HEK293 (cell line): ENCODE results near the gene TNFRSF21.

Source experiments
- CTCF ChIA-PET: fragments of 350-600 bp; formaldehyde crosslinking; extraction: SDS; loops from one replicate; lab custom pipeline; 2021; ENCODE audit warnings: antibody characterized with exemption; lab: Yijun Ruan, JAX
- POLR2A ChIA-PET: fragments of 300-600 bp; formaldehyde crosslinking; extraction: SDS; loops from one replicate; lab custom pipeline; 2020; ENCODE audit warnings: antibody characterized with exemption, inconsistent platforms; lab: Yijun Ruan, JAX
- H3K27ac ChIP-seq: fragments of 200-500 bp; sonication (Bioruptor generic); 2 replicates; pipeline ENCODE4 v1.5.1; 2014; ENCODE audit warnings: low read depth, low read length, control low read depth, inconsistent platforms; ENCODE audit errors: extremely low read depth
- H3K36me3 ChIP-seq, 2 experiments: fragments of 200-500 bp in 1 of 2; sonication (Bioruptor generic) in 1 of 2; 1 replicate in 1 of 2; 2 replicates in 1 of 2; pipeline ENCODE4 v1.5.1; 2014 to 2017; ENCODE audit warnings: inconsistent platforms in 2 of 2, low read length in 2 of 2; ENCODE audit not compliant: control insufficient read depth in 2 of 2, insufficient read depth in 1 of 2
- H3K4me1 ChIP-seq: fragments of 200-500 bp; sonication (Bioruptor generic); 2 replicates; pipeline ENCODE4 v1.5.1; 2014; ENCODE audit warnings: mild to moderate bottlenecking, low read length, inconsistent platforms; ENCODE audit not compliant: control insufficient read depth, insufficient read depth
- H3K4me3 ChIP-seq: 2 replicates; pipeline ENCODE4 v1.5.1; 2011; ENCODE audit warnings: low read depth, mild to moderate bottlenecking, control low read depth, low read length, moderate library complexity
- H3K9me3 ChIP-seq: fragments of 200-500 bp; sonication (Bioruptor generic); 2 replicates; pipeline ENCODE4 v1.5.1; 2014; ENCODE audit warnings: low read depth, low read length, inconsistent platforms; ENCODE audit not compliant: control insufficient read depth, insufficient read depth
- GLI2 ChIP-seq: fragments of 450-650 bp; formaldehyde crosslinking; IDR thresholded peaks from 2 replicates; pipeline ENCODE4; 2017; ENCODE audit warnings: missing biosample characterization, missing genetic modification characterization, low read depth, borderline replicate concordance
- KLF8 ChIP-seq: fragments of 450-650 bp; formaldehyde crosslinking; IDR thresholded peaks from 2 replicates; pipeline ENCODE4 v1.5.1; 2016; ENCODE audit warnings: missing biosample characterization, missing genetic modification characterization
- SALL2 ChIP-seq: fragments of 450-650 bp; formaldehyde crosslinking; IDR thresholded peaks from 2 replicates; pipeline ENCODE4 v1.5.0; 2017; ENCODE audit warnings: missing biosample characterization, mild to moderate bottlenecking, missing genetic modification characterization, borderline replicate concordance
- TRIM28 ChIP-seq: IDR thresholded peaks from 2 replicates; pipeline ENCODE4 v1.6.1; 2011; ENCODE audit warnings: low read length, control low read depth, borderline replicate concordance
- ZNF202 ChIP-seq: fragments of 450-650 bp; formaldehyde crosslinking; IDR thresholded peaks from 2 replicates; pipeline ENCODE4 v1.5.1; 2016; ENCODE audit warnings: missing biosample characterization, missing genetic modification characterization, borderline replicate concordance
- ZNF214 ChIP-seq: fragments of 450-650 bp; formaldehyde crosslinking; IDR thresholded peaks from 2 replicates; pipeline ENCODE4 v1.5.1; 2017; ENCODE audit warnings: missing biosample characterization, mild to moderate bottlenecking, missing genetic modification characterization, borderline replicate concordance
- ZNF324 ChIP-seq: fragments of 450-650 bp; formaldehyde crosslinking; IDR thresholded peaks from 2 replicates; pipeline ENCODE4 v1.5.1; 2016; ENCODE audit warnings: missing biosample characterization, missing genetic modification characterization
- ZNF350 ChIP-seq: fragments of 450-650 bp; formaldehyde crosslinking; IDR thresholded peaks from 2 replicates; pipeline ENCODE4 v1.5.0; 2017; ENCODE audit warnings: missing biosample characterization, mild to moderate bottlenecking, missing genetic modification characterization
- ZNF398 ChIP-seq: fragments of 450-650 bp; formaldehyde crosslinking; IDR thresholded peaks from 2 replicates; pipeline ENCODE4 v1.5.1; 2017; ENCODE audit warnings: missing biosample characterization, missing genetic modification characterization
- ZNF555 ChIP-seq: fragments of 450-650 bp; formaldehyde crosslinking; conservative IDR thresholded peaks from 2 replicates; pipeline ENCODE4 v1.5.1; 2017; ENCODE audit warnings: missing biosample characterization, mild to moderate bottlenecking, missing genetic modification characterization, inconsistent platforms
- ZNF600 ChIP-seq: fragments of 450-650 bp; formaldehyde crosslinking; IDR thresholded peaks from 2 replicates; pipeline ENCODE4 v1.5.1; 2016; ENCODE audit warnings: missing biosample characterization, missing genetic modification characterization
- ZNF623 ChIP-seq: fragments of 450-650 bp; formaldehyde crosslinking; IDR thresholded peaks from 2 replicates; pipeline ENCODE4 v1.5.1; 2016; ENCODE audit warnings: missing biosample characterization, missing genetic modification characterization
- ZNF777 ChIP-seq: fragments of 450-650 bp; formaldehyde crosslinking; IDR thresholded peaks from 2 replicates; pipeline ENCODE4 v1.5.1; 2017; ENCODE audit warnings: missing biosample characterization, missing genetic modification characterization, borderline replicate concordance
- ZSCAN18 ChIP-seq: fragments of 450-650 bp; formaldehyde crosslinking; IDR thresholded peaks from 2 replicates; pipeline ENCODE4 v1.5.1; 2016; ENCODE audit warnings: missing biosample characterization, missing genetic modification characterization
- TF ChIP-seq, protein P1 (sequence below): fragments of 450-650 bp; formaldehyde crosslinking; IDR thresholded peaks from 2 replicates; pipeline ENCODE4 v1.5.1; 2016; ENCODE audit warnings: missing biosample characterization, missing genetic modification characterization
- TF ChIP-seq, protein P2 (sequence below): fragments of 450-650 bp; formaldehyde crosslinking; IDR thresholded peaks from 2 replicates; pipeline ENCODE4 v1.5.1; 2017; ENCODE audit warnings: missing biosample characterization, missing genetic modification characterization
- TF ChIP-seq, protein P3 (sequence below): fragments of 450-650 bp; formaldehyde crosslinking; IDR thresholded peaks from 2 replicates; pipeline ENCODE4 v1.5.1; 2016; ENCODE audit warnings: missing biosample characterization, missing genetic modification characterization
- TF ChIP-seq, protein P4 (sequence below): fragments of 450-650 bp; formaldehyde crosslinking; IDR thresholded peaks from 2 replicates; pipeline ENCODE4 v1.5.1; 2017; ENCODE audit warnings: missing biosample characterization, missing genetic modification characterization

TNFRSF21 gene

GRCh38 chr6:47355496-47355895, 45.8 kb upstream of the TNFRSF21 start:
- CTCF ChIA-PET = interaction anchor here (0.5 to 1.0 kb wide), 3 partner anchors 45 to 859 kb away, joined by 3 to 5 read pairs (median 3); partner anchors contain the start of gene TNFRSF21
- Histone ChIP-seq H3K36me3 (no peaks in the 10 kb centered on the region), H3K27ac (no peak overlapping the region), H3K9me3 (no peaks in the 10 kb centered on the region), H3K4me3 (no peak overlapping the region), H3K4me1 (no peaks in the 10 kb centered on the region)
- POLR2A ChIA-PET = no interaction called here
- TF ChIP-seq ZNF623 = no peak
- no peak for TF ChIP-seq ZNF398 (tag by site-specific recombination)
- TF ChIP-seq ZSCAN18 (tag by site-specific recombination) = no peak
- TF ChIP-seq SALL2 (tag by site-specific recombination) = no peak
- no peak for TF ChIP-seq ZNF600 (tag by site-specific recombination)
- TF ChIP-seq, all 188 proteins: peak for 0

- H3K4me1 ChIP-seq = no peaks in the 10 kb centered on the region
- H3K9me3 ChIP-seq = no peaks in the 10 kb centered on the region
- CTCF ChIA-PET = interaction anchor here (1.1 to 1.4 kb wide), 3 partner anchors 8 to 256 kb away, joined by 3 to 4 read pairs (median 4); no protein-coding TSS in a partner anchor
- TF ChIP-seq SALL2 (tag by site-specific recombination) (no peak), ZNF777 (tag by site-specific recombination) (no peak), ZNF214 (tag by site-specific recombination) (no peak), TRIM28 (no peak)
- TF ChIP-seq, protein P1, sequence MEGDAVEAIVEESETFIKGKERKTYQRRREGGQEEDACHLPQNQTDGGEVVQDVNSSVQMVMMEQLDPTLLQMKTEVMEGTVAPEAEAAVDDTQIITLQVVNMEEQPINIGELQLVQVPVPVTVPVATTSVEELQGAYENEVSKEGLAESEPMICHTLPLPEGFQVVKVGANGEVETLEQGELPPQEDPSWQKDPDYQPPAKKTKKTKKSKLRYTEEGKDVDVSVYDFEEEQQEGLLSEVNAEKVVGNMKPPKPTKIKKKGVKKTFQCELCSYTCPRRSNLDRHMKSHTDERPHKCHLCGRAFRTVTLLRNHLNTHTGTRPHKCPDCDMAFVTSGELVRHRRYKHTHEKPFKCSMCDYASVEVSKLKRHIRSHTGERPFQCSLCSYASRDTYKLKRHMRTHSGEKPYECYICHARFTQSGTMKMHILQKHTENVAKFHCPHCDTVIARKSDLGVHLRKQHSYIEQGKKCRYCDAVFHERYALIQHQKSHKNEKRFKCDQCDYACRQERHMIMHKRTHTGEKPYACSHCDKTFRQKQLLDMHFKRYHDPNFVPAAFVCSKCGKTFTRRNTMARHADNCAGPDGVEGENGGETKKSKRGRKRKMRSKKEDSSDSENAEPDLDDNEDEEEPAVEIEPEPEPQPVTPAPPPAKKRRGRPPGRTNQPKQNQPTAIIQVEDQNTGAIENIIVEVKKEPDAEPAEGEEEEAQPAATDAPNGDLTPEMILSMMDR (tag by site-specific recombination) = no peak
- TF ChIP-seq, protein P2, sequence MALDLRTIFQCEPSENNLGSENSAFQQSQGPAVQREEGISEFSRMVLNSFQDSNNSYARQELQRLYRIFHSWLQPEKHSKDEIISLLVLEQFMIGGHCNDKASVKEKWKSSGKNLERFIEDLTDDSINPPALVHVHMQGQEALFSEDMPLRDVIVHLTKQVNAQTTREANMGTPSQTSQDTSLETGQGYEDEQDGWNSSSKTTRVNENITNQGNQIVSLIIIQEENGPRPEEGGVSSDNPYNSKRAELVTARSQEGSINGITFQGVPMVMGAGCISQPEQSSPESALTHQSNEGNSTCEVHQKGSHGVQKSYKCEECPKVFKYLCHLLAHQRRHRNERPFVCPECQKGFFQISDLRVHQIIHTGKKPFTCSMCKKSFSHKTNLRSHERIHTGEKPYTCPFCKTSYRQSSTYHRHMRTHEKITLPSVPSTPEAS (tag by site-specific recombination) = no peak
- TF ChIP-seq, all 188 proteins: peak for 0
- Histone ChIP-seq H3K36me3 (no peaks in the 10 kb centered on the region), H3K4me3 (no peak overlapping the region), H3K27ac (no peak overlapping the region)
- POLR2A ChIA-PET = no interaction called here
Measured at GRCh38 chr6:47353871-47354270, 44.2 kb upstream of the TNFRSF21 start.

DNA sequence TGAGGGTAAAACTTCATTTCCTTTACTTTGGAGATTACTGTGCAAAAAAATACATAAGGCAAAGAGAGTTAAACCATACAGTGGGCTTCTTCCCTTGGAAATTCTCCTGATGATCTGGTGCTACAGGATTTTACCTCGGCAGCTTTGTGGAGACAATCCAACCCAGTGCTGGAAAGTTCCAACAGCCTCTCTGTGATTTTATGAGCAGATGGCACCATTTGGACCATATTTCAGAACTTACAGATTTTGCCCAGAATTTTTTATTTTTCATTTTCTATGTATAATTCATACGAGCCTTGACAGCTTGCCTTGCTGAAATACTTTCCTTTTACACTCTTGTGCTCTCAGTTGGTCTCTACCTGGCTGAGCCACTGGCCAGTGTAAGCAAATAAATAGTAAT, 43.3 kb upstream of the TNFRSF21 start:
- no peaks in the 10 kb centered on the region for H3K9me3 ChIP-seq
- ChIA-PET CTCF (interaction anchor here (0.9 to 1.3 kb wide), 3 partner anchors 8 to 260 kb away, joined by 3 to 4 read pairs (median 3); partner anchors contain the start of gene TNFRSF21), POLR2A (no interaction called here)
- TF ChIP-seq GLI2 (tag by site-specific recombination) (no peak), ZNF202 (tag by site-specific recombination) (no peak), ZNF350 (tag by site-specific recombination) (no peak), KLF8 (tag by site-specific recombination) (no peak), ZNF324 (tag by site-specific recombination) (no peak), ZNF555 (no peak)
- TF ChIP-seq, protein P3, sequence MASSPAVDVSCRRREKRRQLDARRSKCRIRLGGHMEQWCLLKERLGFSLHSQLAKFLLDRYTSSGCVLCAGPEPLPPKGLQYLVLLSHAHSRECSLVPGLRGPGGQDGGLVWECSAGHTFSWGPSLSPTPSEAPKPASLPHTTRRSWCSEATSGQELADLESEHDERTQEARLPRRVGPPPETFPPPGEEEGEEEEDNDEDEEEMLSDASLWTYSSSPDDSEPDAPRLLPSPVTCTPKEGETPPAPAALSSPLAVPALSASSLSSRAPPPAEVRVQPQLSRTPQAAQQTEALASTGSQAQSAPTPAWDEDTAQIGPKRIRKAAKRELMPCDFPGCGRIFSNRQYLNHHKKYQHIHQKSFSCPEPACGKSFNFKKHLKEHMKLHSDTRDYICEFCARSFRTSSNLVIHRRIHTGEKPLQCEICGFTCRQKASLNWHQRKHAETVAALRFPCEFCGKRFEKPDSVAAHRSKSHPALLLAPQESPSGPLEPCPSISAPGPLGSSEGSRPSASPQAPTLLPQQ (tag by site-specific recombination) = no peak
- TF ChIP-seq, protein P4, sequence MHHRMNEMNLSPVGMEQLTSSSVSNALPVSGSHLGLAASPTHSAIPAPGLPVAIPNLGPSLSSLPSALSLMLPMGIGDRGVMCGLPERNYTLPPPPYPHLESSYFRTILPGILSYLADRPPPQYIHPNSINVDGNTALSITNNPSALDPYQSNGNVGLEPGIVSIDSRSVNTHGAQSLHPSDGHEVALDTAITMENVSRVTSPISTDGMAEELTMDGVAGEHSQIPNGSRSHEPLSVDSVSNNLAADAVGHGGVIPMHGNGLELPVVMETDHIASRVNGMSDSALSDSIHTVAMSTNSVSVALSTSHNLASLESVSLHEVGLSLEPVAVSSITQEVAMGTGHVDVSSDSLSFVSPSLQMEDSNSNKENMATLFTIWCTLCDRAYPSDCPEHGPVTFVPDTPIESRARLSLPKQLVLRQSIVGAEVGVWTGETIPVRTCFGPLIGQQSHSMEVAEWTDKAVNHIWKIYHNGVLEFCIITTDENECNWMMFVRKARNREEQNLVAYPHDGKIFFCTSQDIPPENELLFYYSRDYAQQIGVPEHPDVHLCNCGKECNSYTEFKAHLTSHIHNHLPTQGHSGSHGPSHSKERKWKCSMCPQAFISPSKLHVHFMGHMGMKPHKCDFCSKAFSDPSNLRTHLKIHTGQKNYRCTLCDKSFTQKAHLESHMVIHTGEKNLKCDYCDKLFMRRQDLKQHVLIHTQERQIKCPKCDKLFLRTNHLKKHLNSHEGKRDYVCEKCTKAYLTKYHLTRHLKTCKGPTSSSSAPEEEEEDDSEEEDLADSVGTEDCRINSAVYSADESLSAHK = no peak
- no peak overlapping the region for H3K4me3 ChIP-seq
- no peaks in the 10 kb centered on the region for H3K36me3 ChIP-seq
- H3K4me1 ChIP-seq = no peaks in the 10 kb centered on the region
- H3K27ac ChIP-seq = no peak overlapping the region
